Astrocyte (in vitro differentiated cells and primary cell): ENCODE results near the gene ERGIC2.

ENCODE experiments used
- CTCF ChIP-seq: IDR thresholded peaks from 2 replicates; pipeline ENCODE4 v1.5.1; 2011; ENCODE audit warnings: low read depth, mild to moderate bottlenecking, inconsistent platforms, low read length, moderate library complexity; ENCODE audit not compliant: insufficient read depth
- EZH2 ChIP-seq: IDR thresholded peaks from 2 replicates; pipeline ENCODE4 v1.6.1; 2012; ENCODE audit warnings: mild to moderate bottlenecking, low read length, inconsistent platforms; ENCODE audit not compliant: insufficient read depth

GRCh38 chr12:29374913-29375312 lies 6.1 kb downstream of the ERGIC2 start:
- TF ChIP-seq CTCF: no peak
- no peak for TF ChIP-seq EZH2
